ENCODE results near the gene HSPG2. TPM values are rescaled to one million over a fixed set of nuclear protein-coding genes. Genes with fewer than 3 reads are reported as not detected.

Gene HSPG2
- total RNA-seq, 1 donor = 166 TPM

- peak overlapping the region; percentile 75 for H3K4me3 ChIP-seq (ENCODE audit: low read depth, low read length)
- TF ChIP-seq CTCF (IDR thresholded peaks at IDR 0.05; ENCODE audit: insufficient read depth, low read depth, low read length) = no peak
- DNase-seq (ENCODE audit: low read depth) = no peak
Measured at GRCh38 chr1:21936366-21937031, 611 bp downstream of the HSPG2 start.

- DNase-seq (ENCODE audit: low read depth) = no peak
- no peak for TF ChIP-seq CTCF (IDR thresholded peaks at IDR 0.05; ENCODE audit: insufficient read depth, low read depth, low read length)
- H3K4me3 ChIP-seq (ENCODE audit: low read depth, low read length) = peak overlapping the region; percentile 75
Measured at GRCh38 chr1:21935891-21936365, 1.2 kb downstream of the HSPG2 start.

GRCh38 chr1:21935393-21935804 is 1.7 kb downstream of the HSPG2 start:
- no peak for DNase-seq (ENCODE audit: low read depth)
- H3K4me3 ChIP-seq (ENCODE audit: low read depth, low read length) = peak overlapping the region; percentile 75
- no peak for TF ChIP-seq CTCF (IDR thresholded peaks at IDR 0.05; ENCODE audit: insufficient read depth, low read depth, low read length)

GRCh38 chr1:21933397-21934248 is 3.5 kb downstream of the HSPG2 start:
- no peak for DNase-seq (ENCODE audit: low read depth)
- peak overlapping the region; percentile 12 for H3K4me3 ChIP-seq (ENCODE audit: low read depth, low read length)
- no peak for TF ChIP-seq CTCF (IDR thresholded peaks at IDR 0.05; ENCODE audit: insufficient read depth, low read depth, low read length)

- TF ChIP-seq CTCF (IDR thresholded peaks at IDR 0.05; ENCODE audit: insufficient read depth, low read depth, low read length) = no peak
- H3K4me3 ChIP-seq (ENCODE audit: low read depth, low read length) = no peak overlapping the region
Measured at GRCh38 chr1:21932127-21932526, 5.0 kb downstream of the HSPG2 start.

DNA sequence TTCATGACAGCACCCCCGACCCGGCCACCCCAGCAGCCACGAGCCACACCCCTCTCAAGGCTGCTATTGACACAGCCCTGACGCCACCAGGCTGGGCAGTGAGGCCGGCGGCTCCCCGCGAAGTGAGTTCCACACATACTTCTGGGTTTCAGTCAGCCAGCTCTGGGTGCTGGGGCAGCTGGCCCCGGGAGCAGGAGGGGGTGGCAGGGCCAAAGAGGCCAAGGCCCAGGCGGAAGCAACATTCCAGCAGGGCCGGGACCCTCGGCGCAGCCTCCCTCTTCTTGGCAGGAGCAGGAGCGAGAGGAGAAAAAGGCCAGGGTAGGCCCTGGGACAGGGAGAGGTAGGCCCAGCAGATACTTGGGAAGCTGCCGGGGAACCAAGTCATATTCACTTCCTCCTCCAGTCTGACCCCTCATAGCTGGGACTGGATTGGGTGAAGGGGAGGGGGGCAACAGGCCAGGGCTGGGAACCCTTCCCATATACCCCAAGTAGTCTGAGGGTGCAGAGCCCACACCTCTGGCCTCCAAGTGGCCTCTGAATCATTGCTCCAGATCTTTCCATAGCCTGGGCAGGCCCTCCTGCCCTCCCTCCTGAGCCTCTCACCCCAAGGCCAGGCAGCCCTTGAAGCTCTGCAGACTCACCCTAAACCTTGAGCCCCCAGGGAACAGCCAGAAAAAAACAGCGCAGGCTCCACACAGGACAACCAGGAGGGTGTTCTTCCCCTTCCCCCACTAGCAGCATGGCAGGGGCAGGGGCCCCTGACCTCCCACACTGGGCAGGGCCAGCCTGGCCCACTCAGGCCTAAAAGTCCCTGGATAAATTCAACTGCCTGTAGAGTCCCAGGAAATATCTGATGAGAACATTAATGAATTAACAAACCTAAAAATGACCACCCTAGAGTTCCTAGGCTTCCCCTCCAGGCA is 5.7 kb downstream of the HSPG2 start:
- no peak overlapping the region for H3K4me3 ChIP-seq (ENCODE audit: low read depth, low read length)
- no peak for TF ChIP-seq CTCF (IDR thresholded peaks at IDR 0.05; ENCODE audit: insufficient read depth, low read depth, low read length)
- peak; percentile 91 for DNase-seq (ENCODE audit: low read depth)

More at GRCh38 chr1:21932127-21932526, 5.0 kb downstream of the HSPG2 start:
- DNase-seq (ENCODE audit: low read depth) = peak; percentile 92

All from fibroblast of villous mesenchyme (primary cell).